ENCODE measurements around the gene SLC3A2. TPM values are rescaled to one million over a fixed set of nuclear protein-coding genes. Genes with fewer than 3 reads are reported as not detected.

Gene SLC3A2
- total RNA-seq, 1 donor from 2014 or later, result 35.0 TPM

- Histone ChIP-seq H3K4me3 (peak overlapping the region; percentile 62), H3K27me3 (ENCODE audit: low read depth) (peaks cover 73% of the 10 kb centered on the region), H3K27ac (replicated peaks) (peak overlapping the region; percentile 56), H3K4me1 (peaks cover 43% of the 10 kb centered on the region), H3K36me3 (no peaks in the 10 kb centered on the region), H3K9me3 (replicated peaks) (no peaks in the 10 kb centered on the region)
- intact Hi-C loops (cut with micrococcal nuclease), result no loop called here
- DNase-seq, result no peak
- no peak for TF ChIP-seq CTCF (IDR thresholded peaks at IDR 0.05; ENCODE audit: borderline replicate concordance)
These were observed 46.2 kb downstream of the SLC3A2 start for GRCh38 chr11:62926680-62927455.

GRCh38 chr11:62928011-62928410 lies 47.3 kb downstream of the SLC3A2 start:
- Histone ChIP-seq H3K36me3 (no peaks in the 10 kb centered on the region), H3K4me1 (peaks cover 38% of the 10 kb centered on the region), H3K27ac (replicated peaks) (no peak overlapping the region), H3K9me3 (replicated peaks) (no peaks in the 10 kb centered on the region), H3K4me3 (no peak overlapping the region), H3K27me3 (ENCODE audit: low read depth) (peaks cover 61% of the 10 kb centered on the region)
- no peak for TF ChIP-seq CTCF (IDR thresholded peaks at IDR 0.05; ENCODE audit: borderline replicate concordance)
- DNase-seq, result no peak
- intact Hi-C loops (cut with micrococcal nuclease), result no loop called here

- Histone ChIP-seq H3K4me3 (no peak overlapping the region), H3K9me3 (replicated peaks) (no peaks in the 10 kb centered on the region), H3K36me3 (no peaks in the 10 kb centered on the region), H3K27me3 (ENCODE audit: low read depth) (peaks cover 40% of the 10 kb centered on the region), H3K27ac (replicated peaks) (no peak overlapping the region), H3K4me1 (peaks cover 26% of the 10 kb centered on the region)
- no peak for TF ChIP-seq CTCF (IDR thresholded peaks at IDR 0.05; ENCODE audit: borderline replicate concordance)
- intact Hi-C loops (cut with micrococcal nuclease), result no loop called here
- no peak for DNase-seq
These were observed 49.5 kb downstream of the SLC3A2 start for GRCh38 chr11:62930157-62930556.

DNA sequence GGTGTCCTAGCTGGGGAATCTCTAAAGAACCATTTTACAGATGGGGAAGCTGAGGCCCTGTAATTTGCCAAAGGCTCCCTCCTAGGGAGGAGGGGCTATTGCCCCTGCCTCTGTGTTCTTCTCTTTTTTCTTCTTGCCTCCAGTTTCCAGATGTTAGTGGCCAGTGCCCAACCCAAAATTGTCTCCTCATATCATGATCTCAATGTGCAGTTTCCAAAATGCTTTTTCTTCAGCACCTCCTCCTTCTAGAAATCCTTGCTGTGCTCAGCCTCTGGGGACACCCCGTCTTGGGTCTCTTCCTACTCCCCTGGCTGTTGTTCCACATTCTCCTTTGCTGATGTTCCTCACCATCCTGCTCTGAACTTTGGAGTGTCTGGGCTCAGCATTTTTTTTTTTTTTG lies 50.0 kb downstream of the SLC3A2 start:
- Histone ChIP-seq H3K4me1 (peaks cover 20% of the 10 kb centered on the region), H3K36me3 (no peaks in the 10 kb centered on the region), H3K9me3 (replicated peaks) (no peaks in the 10 kb centered on the region), H3K27me3 (ENCODE audit: low read depth) (peaks cover 38% of the 10 kb centered on the region), H3K27ac (replicated peaks) (no peak overlapping the region), H3K4me3 (no peak overlapping the region)
- intact Hi-C loops (cut with micrococcal nuclease), result no loop called here
- DNase-seq, result no peak
- no peak for TF ChIP-seq CTCF (IDR thresholded peaks at IDR 0.05; ENCODE audit: borderline replicate concordance)

GRCh38 chr11:62931499-62932278 lies 51.0 kb downstream of the SLC3A2 start:
- Histone ChIP-seq H3K9me3 (replicated peaks) (no peaks in the 10 kb centered on the region), H3K27ac (replicated peaks) (no peak overlapping the region), H3K36me3 (no peaks in the 10 kb centered on the region), H3K4me3 (no peak overlapping the region), H3K27me3 (ENCODE audit: low read depth) (peaks cover 28% of the 10 kb centered on the region), H3K4me1 (peaks cover 10% of the 10 kb centered on the region)
- no peak for DNase-seq
- no peak for TF ChIP-seq CTCF (IDR thresholded peaks at IDR 0.05; ENCODE audit: borderline replicate concordance)
- intact Hi-C loops (cut with micrococcal nuclease), result no loop called here
